ENCODE results near the gene MICU1.
"Not testable (repeated sequence)": the region's sequence is repeated elsewhere in the genome, so short reads cannot be mapped to it uniquely, and the experiment has no call there.

MICU1 gene

GRCh38 chr10:72336259-72337038 lies 289.4 kb downstream of the MICU1 start:
- no peak for DNase-seq

DNA sequence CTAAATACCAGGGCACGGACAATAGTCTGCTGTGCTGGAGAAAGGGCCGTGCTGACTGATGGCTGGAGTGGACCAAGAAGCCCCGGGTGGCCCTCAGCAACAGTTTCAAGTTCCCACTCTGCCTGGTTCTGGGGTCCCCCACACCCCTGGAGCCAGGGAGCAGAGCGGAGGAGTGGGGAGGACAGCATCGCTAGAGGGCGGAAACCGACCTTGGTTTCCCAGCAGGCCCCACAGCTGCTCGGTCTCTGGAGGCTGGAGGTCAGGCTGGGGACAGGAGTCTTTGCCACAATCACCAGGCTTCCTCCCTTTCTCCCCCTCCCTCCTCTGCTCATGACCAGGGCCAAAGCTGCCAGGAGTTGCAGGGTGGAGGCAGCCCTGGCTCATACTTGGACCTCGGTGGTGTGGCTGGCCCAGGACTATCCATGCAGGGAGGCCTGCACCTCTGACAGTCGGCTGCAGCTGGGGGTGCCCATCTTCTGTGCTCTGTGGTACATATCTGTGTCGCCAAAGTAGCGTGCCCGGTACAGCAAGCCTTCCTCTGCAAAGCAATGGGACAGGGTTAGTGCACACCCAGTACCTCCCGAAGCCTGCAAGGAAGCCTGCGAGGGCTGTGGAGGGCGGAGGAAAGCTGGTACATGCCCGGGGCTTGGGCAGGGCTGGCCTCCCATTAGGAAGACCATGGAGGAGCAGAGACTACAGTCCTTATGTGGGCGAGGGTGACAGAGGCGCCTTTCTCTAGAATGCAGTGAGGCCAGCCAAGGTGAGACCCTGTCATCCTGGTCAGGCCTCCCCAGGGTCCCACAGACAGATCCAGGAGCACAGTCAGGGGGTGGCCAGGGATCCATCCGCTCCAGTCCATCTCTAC lies 290.3 kb downstream of the MICU1 start:
- DNase-seq, result no peak

- DNase-seq, result no peak
Observed at GRCh38 chr10:72334825-72335393, 291.0 kb downstream of the MICU1 start.

DNA sequence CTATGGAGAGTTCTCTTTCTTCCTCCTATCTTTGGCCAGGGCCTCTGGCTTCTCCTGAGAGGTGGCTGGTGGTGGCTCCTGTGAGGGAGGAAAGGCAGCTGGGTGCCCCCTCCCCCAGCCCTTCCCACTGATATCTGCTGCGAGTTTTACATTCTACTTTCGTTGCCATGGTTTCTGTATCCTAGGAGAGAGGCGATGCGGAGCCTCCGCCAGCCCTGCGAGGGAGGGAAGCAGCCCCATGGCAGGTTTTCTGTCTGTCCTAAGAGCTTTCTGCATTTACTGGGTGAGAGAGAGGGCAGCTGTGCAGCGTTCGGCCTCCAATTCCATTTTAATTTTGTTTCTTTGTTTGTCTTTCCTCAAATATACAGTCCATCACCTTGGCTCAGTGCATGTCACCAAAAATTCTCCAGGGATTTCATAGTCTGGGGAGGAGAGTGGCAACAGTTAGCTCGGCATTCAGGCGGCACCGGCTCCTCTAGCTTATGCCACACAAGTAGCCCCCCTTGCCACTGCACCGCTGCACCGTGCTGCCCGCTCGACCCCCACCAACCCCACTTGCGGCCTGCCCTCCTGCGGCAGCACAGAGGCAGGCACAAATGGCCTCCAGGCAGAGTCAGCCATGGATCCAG lies 291.6 kb downstream of the MICU1 start:
- DNase-seq, result peak; percentile 79

DNA sequence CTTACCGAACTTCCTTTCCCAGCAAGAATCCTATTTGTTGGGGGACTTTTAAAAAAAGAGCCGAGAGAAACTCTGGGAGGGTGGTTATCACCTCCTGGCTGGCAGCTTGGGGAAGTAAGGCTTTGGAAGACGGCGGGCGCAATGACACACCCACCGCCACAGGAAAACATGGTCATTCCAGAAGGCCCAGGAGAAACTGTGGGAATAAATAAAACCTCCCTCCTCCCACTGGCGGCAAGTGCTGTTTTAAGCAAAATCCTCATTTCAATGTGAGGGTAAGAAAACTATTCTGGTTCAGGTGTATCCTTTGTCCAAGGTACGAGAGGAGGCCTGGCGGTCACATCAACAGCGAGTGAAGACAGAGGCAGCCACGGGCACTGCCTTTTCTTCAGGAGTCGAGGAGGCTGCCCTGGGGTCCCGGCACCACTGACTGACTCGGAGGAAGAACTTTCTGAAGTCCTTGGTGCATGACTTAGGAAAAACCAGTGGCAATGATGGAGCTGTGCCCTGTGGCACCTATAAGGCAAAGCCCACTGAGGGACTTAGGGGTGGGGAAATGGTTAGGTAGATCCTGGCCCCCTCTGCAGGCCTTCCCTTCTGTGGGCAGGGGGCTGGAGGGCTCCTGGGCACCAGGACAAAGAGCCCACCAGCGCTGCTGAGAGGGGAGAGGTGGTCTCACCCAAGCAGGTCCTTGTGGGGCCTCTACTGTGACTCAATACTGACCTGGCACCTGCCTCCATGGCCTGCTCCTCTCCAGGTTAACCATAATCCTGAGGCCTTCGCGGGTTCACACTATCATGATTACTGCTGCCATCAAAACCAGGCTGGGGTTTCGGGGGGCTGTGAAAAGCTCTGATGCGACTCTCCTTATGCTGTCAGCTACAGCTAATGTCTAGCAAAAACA lies 292.5 kb downstream of the MICU1 start:
- DNase-seq, result no peak

GRCh38 chr10:72332423-72333111 lies 293.3 kb downstream of the MICU1 start:
- no peak for DNase-seq

- peak; percentile 74 for DNase-seq
Observed at GRCh38 chr10:72331575-72332422, 294.1 kb downstream of the MICU1 start.

DNA sequence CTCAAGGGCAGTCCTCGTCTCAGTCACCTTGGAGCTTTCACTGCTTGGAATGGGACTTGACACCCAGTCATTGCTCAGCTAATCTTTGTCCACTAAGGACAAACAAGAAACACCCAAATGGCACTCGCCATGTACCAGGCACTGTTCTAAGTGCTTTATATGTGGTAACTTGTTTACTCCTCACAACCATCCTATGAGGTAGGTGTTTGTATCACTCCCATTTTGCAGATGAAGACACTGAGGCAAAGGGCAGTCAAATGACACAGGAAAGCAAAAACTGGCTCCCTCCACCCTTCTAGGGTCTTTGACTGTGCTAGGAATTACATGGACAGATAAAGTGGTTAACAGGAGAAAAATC lies 295.8 kb downstream of the MICU1 start:
- DNase-seq, result no peak

DNA sequence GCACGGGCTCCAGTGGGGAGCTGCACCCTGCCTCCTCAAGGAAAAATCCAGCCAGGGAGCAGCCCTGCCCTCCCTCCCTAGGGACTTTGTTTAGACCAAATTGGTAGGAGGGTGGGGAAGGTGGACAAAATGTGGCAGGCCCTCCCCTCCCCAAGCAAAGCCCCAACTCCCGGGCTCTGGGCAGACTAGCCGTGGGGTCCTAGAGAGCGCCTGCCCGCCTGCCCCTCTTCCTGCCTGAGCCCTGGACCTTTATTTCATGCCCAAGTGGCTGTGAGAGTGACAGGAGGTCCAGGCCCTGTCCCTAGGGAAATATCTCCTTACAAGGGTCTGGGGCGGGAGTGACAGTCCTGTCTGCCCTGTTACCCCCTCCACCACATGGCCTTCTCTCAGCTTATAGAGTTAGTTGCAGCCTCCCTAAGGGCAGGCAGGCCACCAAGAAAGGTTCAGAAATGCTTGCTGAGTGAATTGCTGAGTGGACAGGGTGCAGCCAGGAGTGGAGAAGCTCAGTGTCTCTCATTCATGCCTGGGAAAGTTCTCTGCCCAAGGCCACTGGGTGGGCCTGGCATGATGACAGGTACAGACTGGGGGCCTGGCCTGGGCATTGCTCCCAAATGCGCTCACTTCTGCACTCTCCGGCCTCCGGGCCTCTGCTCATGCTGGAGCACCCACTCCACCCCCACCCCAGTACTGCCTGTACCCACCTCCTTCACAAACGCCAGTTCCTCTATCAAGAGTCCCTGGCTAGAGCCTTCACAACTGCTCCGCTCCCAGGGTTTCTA lies 296.4 kb downstream of the MICU1 start:
- no peak for DNase-seq

DNA sequence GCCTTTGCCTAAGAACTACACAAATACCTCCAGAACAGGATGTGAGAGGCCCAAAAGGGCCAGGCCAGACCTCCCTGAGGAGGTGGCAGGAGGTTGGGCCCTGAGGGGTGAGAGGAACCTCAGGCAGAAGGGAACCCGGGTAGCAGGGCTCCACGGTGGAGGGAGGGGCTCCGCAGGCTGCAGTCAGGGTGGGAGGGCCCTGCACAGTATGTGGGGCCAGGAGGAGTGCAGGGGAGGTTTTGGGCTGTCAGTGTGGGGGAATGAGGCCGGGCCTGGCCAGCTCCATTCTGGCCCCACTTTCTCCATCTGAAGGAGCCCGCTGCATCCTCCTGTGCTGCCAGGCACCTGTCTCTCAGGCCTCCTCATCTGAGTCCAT lies 297.1 kb downstream of the MICU1 start:
- no peak for DNase-seq

DNA sequence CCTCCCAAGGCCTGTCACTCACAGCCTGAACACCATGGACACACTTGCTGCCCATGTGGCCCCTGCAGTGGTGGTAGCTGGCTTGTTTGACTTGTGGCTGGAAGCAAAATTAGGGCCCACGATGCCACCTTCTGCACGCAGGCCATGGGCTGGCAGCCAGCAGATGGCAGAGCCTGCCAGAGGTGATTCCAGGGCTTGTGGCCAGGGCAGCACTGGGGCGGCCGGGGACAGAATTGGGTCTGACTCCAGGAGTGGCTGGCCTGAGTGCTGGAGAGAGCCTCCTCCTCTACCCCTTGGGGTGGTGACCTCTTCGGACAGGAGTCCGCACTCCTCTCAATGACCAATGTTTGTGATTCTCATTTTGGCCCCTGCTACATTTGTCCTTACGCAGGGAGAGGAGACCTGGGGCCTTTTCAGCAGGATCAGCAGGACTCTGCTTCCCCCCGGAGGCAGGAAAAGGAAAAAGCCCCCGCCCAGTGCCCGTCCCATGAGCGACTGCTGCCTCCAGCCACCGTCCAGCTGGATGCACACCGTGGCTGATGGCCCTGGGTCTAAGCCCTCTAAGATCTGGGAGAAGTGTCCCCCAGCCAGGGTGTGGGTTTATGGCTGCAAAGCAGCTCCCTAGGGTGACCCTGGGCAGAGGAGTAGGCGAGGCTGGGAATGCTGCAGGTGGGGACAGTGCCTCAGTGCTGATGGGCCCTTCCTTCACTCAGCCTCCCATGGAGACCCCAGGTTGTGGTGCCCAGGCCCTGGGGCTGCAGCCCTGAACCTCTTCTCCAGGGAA lies 297.6 kb downstream of the MICU1 start:
- no peak for DNase-seq

DNA sequence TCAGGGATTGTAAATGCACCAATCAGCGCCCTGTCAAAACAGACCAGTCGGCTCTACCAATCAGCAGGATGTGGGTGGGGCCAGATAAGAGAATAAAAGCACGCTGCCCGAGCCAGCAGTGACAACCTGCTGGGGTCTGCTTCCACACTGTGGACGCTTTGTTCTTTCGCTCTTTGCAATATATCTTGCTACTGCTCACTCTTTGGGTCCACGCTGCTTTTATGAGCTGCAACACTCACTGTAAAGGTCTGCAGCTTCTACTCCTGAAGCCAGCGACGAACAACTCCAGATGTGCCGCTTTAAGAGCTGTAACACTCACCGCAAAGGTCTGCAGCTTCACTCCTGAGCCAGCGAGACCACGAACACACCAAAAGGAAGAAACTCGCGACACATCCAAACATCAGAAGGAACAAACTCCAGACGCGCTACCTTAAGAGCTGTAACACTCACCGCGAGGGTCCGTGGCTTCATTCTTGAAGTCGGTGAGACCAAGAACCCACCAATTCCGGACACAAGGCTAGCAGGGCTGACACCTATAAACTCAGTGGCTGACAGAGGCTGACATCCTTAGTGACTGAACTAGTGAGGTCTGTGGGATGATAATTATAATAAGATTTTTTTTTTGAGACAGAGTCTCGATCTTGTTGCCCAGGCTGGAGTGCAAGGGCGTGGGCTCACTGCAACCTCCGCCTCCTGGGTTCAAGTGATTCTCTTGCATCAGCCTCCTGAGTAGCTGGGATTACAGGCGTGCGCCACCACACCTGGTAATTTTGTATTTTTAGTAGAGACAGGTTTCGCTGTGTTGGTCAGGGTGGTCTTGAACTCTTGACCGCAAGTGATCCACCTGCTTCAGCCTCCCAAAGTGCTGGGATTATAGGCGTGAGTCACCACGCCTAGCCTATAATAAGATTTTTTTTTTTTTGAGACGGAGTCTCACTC lies 298.9 kb downstream of the MICU1 start:
- DNase-seq, result not testable (repeated sequence)

DNA sequence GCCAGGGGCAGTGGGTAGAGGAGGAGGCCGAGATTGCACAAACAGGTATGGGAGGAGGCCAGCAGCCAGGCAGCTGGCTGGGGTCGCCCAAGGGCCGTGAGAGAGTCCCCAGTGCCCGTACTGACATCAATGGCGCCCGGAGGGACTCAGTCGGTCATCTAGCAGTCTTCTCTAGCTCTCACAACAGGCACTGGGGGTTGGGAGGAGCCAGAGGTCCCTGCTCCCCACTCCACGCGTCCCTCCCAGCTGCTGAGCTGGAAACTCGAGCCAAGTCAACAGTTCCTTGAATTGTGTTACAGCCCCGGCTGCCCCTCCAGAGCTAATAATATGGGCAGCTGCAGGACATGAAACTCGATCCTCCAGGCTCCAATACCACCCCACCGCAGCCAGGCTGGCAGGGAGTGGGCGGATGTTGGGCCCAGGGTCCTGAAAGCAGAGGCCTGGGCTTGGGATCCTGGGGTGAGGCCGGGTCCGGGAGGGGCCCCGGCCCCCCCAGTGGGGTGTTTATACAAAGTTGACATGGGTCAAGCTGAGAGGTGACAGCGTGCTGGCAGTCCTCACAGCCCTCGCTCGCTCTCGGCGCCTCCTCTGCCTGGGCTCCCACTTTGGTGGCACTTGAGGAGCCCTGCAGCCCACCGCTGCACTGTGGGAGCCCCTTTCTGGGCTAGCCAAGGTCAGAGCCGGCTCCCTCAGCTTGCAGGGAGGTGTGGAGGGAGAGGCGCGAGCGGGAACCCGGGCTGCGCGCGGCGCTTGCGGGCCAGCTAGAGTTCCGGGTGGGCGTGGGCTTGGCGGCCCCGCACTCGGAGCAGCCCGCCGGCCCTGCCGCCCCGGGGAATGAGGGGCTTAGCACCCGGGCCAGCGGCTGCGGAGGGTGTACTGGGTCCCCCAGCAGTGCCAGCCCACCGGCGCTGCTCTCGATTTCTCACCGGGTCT lies 300.4 kb downstream of the MICU1 start:
- DNase-seq, result peak; percentile 58

DNA sequence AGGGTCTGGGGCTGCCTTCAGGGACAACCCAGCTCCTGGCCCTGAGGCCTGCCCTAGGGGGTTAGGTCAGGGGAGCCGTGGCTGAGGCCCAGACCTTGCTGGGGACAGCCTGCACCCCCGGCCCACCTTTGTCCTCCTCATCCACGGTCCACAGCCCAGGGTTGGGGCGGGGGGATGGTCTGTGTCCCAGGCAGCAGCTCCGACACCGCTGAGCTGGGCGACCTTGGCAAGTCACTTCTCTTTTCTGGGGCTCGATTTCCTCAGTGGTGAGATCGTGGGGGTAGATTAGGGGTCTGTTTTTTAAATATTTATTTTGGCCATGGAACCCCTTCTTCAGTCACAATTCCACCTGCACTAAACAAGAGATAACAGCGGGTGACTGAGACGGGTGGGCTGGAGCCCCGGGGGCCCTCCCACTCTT lies 302.1 kb downstream of the MICU1 start:
- no peak for DNase-seq

GRCh38 chr10:72323108-72323749 lies 302.6 kb downstream of the MICU1 start:
- DNase-seq, result no peak

All from NCI-H748 treated with DMSO at 0.1 percent for 48 hours (cell line).